Endothelial cell of hepatic sinusoid (primary cell): ENCODE data around the gene CYP2W1.

Source experiments
- in situ Hi-C: cut with HindIII; loops from 2 replicates; pipeline ENCODE4 v1.10.0; 2017; ENCODE audit warnings: low sequenced_read_pairs

The CYP2W1 gene

DNA sequence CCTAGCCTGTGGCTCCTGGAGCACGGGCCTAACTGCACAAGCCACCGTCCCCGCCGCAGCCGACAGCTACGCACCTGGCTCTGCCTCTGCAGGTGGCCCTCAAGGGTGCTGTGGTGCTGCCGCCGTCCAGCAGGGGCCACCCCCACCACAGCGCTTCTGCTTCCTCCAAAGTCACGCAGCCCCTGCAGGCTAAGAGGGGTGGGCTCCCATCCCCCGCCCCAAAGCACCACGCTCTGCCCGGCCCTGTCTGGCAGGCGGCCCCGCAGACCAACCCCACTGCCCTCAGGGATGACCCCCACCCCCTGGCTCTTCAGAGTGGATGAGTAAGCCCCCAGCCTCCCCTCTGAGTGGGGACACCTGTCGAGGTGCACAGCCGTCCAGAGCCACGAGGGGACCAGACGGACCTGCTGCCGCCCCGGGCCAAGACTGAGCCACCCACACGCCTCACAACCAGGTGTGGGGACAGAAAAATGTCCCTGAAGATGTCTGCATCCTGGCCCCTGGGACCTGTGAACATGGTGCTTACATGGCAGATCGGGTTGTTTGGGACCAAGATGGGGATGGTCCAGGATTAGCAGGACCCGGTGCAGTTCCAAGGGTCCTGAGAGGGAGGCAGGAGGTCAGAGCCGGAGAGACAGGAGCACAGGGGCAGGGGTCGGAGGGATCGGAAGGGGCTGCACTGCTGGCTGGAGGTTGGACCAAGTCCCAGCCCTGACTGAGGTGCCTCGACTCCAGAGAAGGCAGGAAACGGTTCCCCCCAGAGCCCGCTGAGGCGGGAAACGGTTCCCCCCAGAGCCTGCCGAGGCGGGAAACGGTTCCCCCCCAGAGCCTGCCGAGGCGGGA lies 19.5 kb upstream of the CYP2W1 start:
- in situ Hi-C loops = loop anchor here (5.0 to 25.0 kb wide), 3 partner anchors 71 to 199 kb away; partner anchors contain the start of gene ZFAND2A

- in situ Hi-C loops = loop anchor here (5.0 to 25.0 kb wide), 3 partner anchors 72 to 198 kb away; partner anchors contain the start of gene ZFAND2A
These were observed 18.4 kb upstream of the CYP2W1 start for GRCh38 chr7:964401-965231.

GRCh38 chr7:966291-967069 lies 16.5 kb upstream of the CYP2W1 start:
- in situ Hi-C loops = loop anchor here (10.0 to 25.0 kb wide), 2 partner anchors 182 to 196 kb away; partner anchors contain the start of gene ZFAND2A

DNA sequence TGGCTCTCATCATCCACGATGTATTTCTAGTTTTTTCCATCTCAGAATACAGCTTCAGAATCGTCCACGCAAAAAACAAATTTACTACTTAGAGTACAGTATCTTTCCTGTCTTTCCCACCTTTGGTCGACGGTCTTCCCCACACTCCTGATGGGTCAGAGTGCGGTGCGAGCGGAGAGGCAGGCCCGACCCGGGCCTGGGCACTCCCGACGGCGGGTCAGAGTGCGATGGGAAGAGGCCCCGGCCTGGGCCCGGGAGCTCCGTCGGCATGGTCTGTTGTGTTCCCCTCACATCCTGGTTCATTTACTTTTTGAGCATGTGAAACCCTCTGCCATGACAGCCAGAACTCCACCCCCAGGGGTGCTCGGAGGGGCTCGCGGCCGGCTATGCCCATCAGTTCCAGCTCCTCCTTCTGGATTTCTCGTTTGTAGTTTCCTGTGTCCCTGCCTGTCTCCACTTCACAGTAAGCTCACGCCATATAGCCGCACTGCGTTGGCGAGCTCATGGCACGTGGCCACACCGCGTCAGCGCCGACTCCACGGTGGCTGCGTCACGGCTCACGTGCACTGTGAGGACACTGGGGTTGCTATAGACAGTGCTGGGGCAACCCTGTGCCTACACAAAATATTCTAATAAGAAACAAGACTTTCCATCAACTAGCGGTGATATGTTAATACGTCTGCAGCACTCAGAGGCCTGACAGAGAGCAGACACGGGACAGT lies 15.5 kb upstream of the CYP2W1 start:
- in situ Hi-C loops = loop anchor here (10.0 to 25.0 kb wide), 2 partner anchors 183 to 195 kb away; partner anchors contain the start of gene ZFAND2A

DNA sequence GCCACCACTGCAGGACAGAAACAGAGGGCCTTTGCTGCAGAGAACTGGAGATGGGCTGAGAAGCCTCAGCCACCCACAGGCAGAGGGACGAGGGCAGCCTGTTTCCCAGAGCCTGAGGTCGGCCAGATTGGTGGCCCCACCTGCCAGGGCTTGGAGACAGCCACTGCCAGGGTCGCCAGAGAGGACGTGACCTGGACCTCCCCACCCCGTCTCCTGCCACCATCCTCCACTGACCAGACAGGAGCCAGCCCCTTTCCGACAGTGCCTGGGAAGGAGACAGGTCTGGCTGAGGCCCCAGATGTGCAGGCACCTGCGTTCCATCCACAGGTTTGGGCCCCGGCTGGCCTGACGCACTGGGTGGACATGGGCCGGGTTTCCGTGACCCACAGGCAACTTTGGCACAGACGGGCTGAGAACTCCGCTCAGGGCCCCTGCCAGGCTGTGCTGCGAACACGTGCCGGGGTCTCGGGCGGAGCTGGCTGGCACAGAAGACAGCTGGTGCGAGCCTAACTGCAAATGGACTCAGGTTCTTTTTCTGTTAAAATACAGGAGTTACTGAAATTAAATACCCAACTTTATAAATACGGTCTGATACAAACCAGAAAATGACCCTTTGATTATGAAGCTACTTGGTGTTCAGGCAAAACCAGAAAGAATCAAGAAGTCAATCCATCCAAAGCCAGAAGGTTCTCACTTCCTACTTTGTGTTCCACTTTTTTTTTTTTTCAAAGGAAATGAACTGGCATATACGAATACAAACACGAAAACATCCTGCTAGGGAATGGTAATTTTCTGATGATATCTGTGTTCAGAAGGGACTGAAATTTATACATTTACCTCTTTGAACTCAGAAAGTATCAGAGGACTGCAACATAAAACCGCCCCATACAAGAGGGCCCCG lies 14.5 kb upstream of the CYP2W1 start:
- in situ Hi-C loops = loop anchor here (10.0 to 25.0 kb wide), 2 partner anchors 184 to 194 kb away; partner anchors contain the start of gene ZFAND2A

DNA sequence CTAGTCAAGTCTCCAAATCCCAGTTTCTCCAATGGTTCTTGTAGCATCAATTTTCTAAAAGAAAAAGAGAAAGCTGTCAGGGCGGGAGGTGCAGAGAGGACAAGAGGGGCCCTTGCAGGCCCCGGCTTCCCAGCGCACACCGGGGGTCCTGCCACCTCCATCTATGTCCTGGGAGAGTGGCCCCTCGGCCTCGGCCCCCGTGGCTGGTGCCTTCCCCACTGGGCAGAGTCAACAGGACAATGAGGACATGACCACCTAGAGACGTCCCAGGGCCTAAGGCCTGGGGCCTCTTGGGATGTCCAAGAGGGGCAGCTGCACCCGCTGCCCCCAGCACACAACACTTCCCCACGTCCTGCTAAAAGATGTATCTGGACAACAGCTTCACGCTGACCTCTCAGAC lies 13.6 kb upstream of the CYP2W1 start:
- in situ Hi-C loops = loop anchor here (10.0 to 25.0 kb wide), 2 partner anchors 185 to 193 kb away; partner anchors contain the start of gene ZFAND2A

DNA sequence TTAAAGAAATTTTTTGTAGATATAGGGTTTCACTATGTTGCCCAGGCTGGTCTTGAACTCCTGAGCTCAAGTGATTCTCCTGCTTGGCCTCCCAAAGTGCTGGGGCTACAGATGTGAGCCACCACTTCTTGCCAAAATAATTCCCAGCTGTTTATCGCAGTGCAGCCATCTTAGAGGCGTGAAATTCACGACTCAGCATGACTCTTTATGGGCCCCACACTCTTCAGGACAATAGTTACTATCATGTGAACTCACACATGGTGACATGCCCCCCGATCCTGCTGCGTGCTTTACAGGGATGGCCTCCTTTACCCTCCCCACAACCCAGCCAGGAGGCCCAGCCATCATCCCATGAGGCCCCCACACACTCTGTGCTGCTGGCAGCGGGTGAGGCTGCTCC lies 12.2 kb upstream of the CYP2W1 start:
- in situ Hi-C loops = loop anchor here (5.0 to 25.0 kb wide), 2 partner anchors 77 to 192 kb away; partner anchors contain the start of gene ZFAND2A

DNA sequence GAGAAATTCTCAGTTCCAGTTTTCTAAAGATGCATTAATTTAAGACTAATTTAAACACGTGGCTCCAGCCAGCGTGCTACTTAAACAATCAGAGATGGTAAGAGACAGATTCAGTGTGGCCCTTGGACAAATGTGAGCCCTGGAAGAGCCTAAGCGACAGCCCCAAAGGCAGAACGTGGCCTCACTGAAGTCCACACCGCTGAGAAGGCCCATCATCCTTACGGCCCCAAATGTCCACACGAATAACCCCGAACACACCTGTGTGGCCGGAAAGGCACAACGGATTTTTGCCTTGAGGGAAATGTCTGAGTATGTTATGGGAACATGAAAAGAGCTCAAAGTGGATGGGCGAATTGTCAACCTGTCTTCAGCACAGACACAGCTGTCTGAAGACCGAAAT lies 10.9 kb upstream of the CYP2W1 start:
- in situ Hi-C loops = loop anchor here (5.0 to 25.0 kb wide), 2 partner anchors 75 to 190 kb away; partner anchors contain the start of gene ZFAND2A

DNA sequence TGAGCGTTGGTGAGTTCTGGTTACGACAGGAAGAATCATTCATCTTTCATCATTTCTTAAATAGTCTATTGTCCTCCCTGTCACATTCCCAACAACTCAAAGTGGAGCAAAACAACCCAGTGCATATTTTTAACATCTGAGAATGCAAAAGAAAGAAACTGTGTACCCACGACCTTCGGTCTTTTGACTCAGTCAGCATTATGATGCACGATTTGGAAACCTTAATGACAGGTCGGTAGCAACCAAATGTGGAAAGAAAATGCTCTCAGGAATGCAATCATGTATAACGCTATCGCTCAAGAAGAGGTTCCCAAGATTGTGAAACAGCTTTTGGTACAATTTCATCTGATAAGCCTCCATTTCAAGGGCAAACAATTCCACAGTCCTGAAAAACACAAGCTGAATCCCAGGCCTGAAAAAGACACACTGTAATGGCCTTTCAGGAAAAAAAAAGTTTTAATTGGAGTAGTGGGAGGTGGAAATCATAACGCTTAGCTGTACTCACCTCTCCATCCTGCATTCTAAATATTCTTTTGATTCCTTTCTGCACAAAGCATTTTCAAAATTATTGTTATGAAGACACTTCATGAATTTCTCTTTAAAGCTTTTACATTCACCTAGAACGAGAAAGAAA lies 10.2 kb upstream of the CYP2W1 start:
- in situ Hi-C loops = loop anchor here (5.0 to 25.0 kb wide), 2 partner anchors 75 to 190 kb away; partner anchors contain the start of gene ZFAND2A

- in situ Hi-C loops = loop anchor here (5.0 to 25.0 kb wide), 2 partner anchors 74 to 189 kb away; partner anchors contain the start of gene ZFAND2A
These were observed 9.7 kb upstream of the CYP2W1 start for GRCh38 chr7:973312-973711.

DNA sequence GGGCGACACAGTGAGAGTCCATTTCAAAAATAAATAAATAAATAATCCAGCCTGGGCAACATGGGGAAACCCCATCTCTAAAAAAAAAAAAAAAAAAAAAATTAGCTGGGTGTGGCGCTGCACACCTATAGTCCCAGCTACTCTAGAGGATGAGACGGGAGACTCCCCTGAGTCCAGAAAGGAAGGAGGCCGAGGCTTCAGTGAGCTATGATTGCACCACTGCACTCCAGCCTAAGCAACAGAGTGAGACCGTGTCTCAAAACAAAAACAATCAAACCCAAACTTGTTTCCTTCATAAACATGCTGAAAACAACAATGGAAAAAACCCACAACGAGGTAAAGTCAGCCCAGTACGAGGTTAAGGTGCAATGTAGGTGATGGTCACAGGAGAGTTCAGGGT lies 8.8 kb upstream of the CYP2W1 start:
- in situ Hi-C loops = loop anchor here (5.0 to 25.0 kb wide), 2 partner anchors 73 to 188 kb away; partner anchors contain the start of gene ZFAND2A

DNA sequence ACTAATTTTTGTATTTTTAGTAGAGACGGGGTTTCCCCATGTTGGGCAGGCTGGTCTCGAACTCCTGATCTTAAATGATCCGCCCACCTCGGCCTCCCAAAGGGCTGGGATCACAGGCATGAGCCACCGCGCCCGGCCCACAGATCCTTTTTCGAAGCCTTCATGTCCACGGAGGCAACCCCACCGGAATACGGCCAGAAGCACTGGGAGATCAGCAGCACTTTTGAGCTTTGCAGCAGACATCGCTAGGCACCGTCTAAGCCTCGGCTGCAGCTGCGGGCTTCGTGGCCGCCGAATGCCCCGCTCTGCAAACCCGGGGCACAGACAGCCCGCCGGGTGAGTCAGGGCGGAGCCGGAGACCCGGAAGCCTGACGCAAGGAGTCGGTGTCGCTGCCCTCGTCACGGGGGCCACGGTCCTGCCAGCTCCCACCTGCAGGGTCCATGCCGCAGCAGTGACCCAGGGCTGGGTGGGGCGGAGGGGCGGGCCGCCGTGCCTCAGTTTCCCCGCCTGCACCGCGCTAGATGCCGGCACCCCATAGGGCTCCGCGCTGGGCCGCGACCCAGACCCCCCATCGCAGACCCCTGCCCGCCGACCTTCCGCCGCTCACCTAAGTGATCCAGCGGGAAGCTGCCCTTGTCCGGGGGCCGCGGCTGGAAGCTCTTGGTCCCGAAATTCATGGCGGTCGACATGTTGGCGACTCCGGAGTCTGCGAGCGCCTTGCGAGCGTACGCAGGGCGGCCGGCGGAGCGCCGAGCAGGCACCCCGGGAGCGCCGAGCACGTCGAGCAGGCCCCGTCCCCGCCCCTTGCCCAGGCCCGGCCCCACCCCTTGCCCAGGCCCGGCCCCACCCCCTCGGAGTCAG lies 7.9 kb upstream of the CYP2W1 start, which contains the start of gene COX19:
Gene COX19 (minus strand): TSS at position 730 of the 862 bp plus-strand sequence. CDS start 40 bp downstream, at position 690.
- in situ Hi-C loops = loop anchor here (5.0 to 25.0 kb wide), 2 partner anchors 72 to 187 kb away; partner anchors contain the start of gene ZFAND2A

DNA sequence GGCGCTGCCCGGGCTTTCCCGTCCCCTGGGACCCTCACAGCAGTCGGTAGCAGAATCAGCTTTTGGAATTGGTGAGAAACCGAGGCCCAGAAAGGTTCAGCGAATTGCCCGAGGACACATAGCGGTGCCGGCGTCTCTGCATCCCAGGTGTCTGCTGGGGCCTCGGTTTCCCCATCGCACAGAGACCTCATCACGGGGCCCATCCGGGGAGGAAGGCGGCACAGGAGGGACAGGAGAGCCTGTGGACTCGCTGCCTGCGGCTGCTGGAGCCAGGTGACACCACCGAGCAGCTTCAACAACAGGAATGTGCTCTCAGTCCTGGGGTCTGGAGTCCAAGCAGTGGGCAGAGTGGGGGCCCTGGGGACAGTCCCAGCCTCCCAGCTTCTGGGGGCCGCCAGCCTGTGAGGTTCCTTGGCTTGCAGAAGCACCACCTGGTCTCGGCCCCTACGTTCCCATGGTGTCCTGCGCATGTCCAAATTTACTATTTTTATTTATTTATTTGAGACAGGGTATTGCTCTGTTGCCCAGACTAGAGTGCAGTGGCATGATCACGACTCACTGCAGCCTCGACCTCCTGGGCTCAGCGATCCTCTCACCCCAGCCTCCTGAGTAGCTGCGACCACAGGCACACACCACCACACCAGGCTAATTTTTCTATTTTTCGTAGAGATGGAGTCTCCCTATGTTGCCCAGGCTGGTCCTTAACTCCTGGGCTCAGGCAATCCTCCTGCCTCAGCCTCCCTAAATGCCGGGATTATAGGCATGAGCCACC lies 7.1 kb upstream of the CYP2W1 start:
- in situ Hi-C loops = no loop called here

DNA sequence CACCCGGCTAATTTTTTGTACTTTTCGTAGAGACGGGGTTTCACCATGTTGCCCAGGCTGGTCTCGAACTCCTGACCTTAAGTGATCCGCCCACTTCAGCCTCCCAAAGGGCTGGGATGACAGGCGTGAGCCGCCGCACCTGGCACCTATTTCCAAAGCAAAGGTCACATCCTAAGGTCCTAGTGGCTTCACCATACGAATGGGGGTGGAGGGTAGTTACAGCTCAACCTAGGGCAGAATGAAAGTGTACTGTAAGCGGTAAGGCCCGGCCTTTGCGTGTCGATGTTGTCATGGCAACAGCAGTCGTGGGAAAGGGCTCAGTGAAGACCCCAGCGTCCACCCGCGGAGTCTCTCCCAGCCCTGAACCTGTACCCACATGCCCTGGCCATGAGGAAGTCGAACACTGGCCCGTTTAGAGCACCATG lies 6.1 kb upstream of the CYP2W1 start:
- in situ Hi-C loops = no loop called here

DNA sequence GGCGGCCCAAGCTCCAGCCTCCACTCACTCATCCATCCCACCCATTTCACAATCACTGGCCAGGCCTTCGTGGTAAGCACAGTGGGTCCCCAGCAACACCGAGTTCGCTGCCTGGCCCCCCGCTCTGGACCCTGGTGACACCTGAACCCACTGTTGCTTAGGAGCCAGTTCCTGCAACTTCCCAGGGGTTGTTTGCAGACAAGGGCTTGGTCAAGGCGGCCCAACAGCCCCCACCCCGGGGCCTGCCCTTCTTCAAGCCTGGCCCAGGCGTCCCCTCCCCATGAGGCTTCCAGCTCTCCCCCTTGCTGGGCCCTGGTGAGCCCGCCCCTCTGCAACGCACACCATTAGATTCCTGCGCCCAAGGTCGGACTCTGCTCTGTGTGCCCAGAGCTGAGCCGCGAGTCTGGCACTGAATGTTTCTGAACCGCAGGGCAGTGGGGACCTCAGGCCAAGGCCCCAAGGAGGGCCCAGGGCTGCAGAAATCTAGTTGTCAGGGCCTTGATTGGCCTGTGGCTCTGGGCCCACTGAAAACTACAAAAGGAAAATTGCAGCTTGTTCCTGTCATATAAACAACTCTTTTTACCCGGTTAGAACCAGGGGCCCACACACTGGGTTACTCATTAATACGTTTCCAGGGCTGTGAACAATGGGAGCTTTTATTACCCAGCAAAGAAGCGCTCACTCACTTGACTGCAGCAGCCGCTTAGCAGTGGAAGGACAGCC lies 5.5 kb upstream of the CYP2W1 start:
- in situ Hi-C loops = no loop called here

GRCh38 chr7:978049-978346 lies 5.0 kb upstream of the CYP2W1 start:
- in situ Hi-C loops = no loop called here
